SU-DHL-6 (cell line): ENCODE measurements around the gene ARHGEF28.

ENCODE experiments used
- H2AFZ ChIP-seq: fragments of 200-600 bp; sonication (generic); 2 replicates; pipeline ENCODE4 v1.6.1; 2014; ENCODE audit warnings: low read depth, mild to moderate bottlenecking, moderate library complexity, mixed read lengths, antibody characterized with exemption, low read length; ENCODE audit not compliant: severe bottlenecking
- H3F3A ChIP-seq: fragments of 200-600 bp; shearing (Covaris generic); 2 replicates; pipeline ENCODE4 v1.6.0; 2016; ENCODE audit warnings: antibody characterized with exemption, mild to moderate bottlenecking; ENCODE audit not compliant: insufficient read depth
- H3K27ac ChIP-seq: fragments of 200-600 bp; sonication (generic); 2 replicates; pipeline ENCODE4 v1.5.1; 2016; ENCODE audit warnings: low read depth, mild to moderate bottlenecking, low read length, moderate library complexity, mixed read lengths
- H3K27me3 ChIP-seq: fragments of 200-600 bp; sonication (generic), shearing (Covaris generic); 2 replicates; pipeline ENCODE4 v1.6.0; 2014; ENCODE audit warnings: mild to moderate bottlenecking, low read length
- H3K36me3 ChIP-seq: fragments of 200-600 bp; sonication (generic); 2 replicates; pipeline ENCODE4 v1.6.1; 2014; ENCODE audit warnings: mild to moderate bottlenecking, low read length, mixed read lengths
- H3K4me2 ChIP-seq: fragments of 300-600, 200-600 bp; shearing (Covaris generic), sonication (generic); 2 replicates; pipeline ENCODE4 v1.6.0; 2014; ENCODE audit warnings: low read length, low read depth, mild to moderate bottlenecking; ENCODE audit not compliant: poor library complexity, severe bottlenecking
- H3K4me3 ChIP-seq: fragments of 200-600 bp; sonication (generic); 2 replicates; pipeline ENCODE4 v1.5.1; 2014; ENCODE audit warnings: antibody characterized with exemption, low read length, mild to moderate bottlenecking, mixed read lengths; ENCODE audit not compliant: insufficient read depth, poor library complexity, severe bottlenecking
- H3K79me2 ChIP-seq: fragments of 200-600 bp; sonication (generic); 2 replicates; pipeline ENCODE4 v1.6.1; 2014; ENCODE audit warnings: mild to moderate bottlenecking, low read length, moderate library complexity; ENCODE audit not compliant: insufficient read depth
- H3K9ac ChIP-seq: fragments of 200-600 bp; sonication (generic); 2 replicates; pipeline ENCODE4 v1.7.0; 2014; ENCODE audit warnings: mild to moderate bottlenecking, low read length
- H3K9me2 ChIP-seq: fragments of 200-600 bp; sonication (generic); replicated peaks from 2 replicates; pipeline ENCODE4 v1.6.1; 2014; ENCODE audit warnings: low read length; ENCODE audit not compliant: insufficient read depth
- H3K9me3 ChIP-seq: fragments of 200-600 bp; sonication (generic); 2 replicates; pipeline ENCODE4 v1.6.1; 2014; ENCODE audit warnings: low read length, mixed read lengths; ENCODE audit not compliant: insufficient read depth
- H4K20me1 ChIP-seq: fragments of 200-600 bp; sonication (generic); 2 replicates; pipeline ENCODE4 v1.6.1; 2014; ENCODE audit warnings: low read depth, mild to moderate bottlenecking, antibody characterized with exemption, low read length, moderate library complexity, mixed read lengths
- EZH2phosphoT487 ChIP-seq: fragments of 200-600 bp; sonication (generic), shearing (Covaris generic); conservative IDR thresholded peaks from 2 replicates; pipeline ENCODE4 v1.6.1; 2018; ENCODE audit warnings: mild to moderate bottlenecking, antibody characterized with exemption, low read length, moderate library complexity, mixed read lengths
- TF ChIP-seq, protein P1 (sequence below): fragments of 200-600 bp; sonication (generic); IDR thresholded peaks from one replicate; pipeline ENCODE4 v1.5.1; 2017; ENCODE audit warnings: antibody characterized with exemption, mild to moderate bottlenecking, low read length, moderate library complexity; ENCODE audit not compliant: insufficient read depth, poor library complexity, severe bottlenecking

Gene ARHGEF28

DNA sequence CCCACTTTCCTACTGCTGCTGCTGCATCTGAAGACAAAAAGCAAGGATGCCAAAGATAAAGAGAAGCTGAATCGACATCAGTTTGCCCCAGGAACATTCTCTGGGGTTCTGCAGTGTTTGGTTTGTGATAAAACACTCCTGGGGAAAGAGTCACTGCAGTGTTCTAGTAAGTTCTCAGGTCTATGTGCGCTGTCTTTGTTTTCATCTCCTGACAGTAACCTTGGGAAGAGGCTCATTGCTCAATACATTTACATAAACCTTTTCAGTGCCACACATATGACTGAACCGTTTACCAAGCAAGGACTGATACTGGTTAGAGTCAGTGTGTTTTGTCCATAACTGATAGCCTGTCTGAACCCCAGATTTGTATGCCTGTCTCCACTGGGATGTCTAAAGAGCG is 232.1 kb downstream of the ARHGEF28 start:
- Histone ChIP-seq H4K20me1 (no peaks in the 10 kb centered on the region), H3K4me3 (no peak overlapping the region), H3K79me2 (no peaks in the 10 kb centered on the region), H3K4me2 (no peak overlapping the region), H3K27ac (no peak overlapping the region), H3F3A (no peaks in the 10 kb centered on the region), H2AFZ (no peak overlapping the region), H3K36me3 (no peaks in the 10 kb centered on the region), H3K9me2 (no peaks in the 10 kb centered on the region), H3K9ac (no peak overlapping the region), H3K27me3 (no peaks in the 10 kb centered on the region), H3K9me3 (no peaks in the 10 kb centered on the region)
- TF ChIP-seq, protein P1, sequence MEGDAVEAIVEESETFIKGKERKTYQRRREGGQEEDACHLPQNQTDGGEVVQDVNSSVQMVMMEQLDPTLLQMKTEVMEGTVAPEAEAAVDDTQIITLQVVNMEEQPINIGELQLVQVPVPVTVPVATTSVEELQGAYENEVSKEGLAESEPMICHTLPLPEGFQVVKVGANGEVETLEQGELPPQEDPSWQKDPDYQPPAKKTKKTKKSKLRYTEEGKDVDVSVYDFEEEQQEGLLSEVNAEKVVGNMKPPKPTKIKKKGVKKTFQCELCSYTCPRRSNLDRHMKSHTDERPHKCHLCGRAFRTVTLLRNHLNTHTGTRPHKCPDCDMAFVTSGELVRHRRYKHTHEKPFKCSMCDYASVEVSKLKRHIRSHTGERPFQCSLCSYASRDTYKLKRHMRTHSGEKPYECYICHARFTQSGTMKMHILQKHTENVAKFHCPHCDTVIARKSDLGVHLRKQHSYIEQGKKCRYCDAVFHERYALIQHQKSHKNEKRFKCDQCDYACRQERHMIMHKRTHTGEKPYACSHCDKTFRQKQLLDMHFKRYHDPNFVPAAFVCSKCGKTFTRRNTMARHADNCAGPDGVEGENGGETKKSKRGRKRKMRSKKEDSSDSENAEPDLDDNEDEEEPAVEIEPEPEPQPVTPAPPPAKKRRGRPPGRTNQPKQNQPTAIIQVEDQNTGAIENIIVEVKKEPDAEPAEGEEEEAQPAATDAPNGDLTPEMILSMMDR: no peak
- TF ChIP-seq EZH2phosphoT487: no peak

DNA sequence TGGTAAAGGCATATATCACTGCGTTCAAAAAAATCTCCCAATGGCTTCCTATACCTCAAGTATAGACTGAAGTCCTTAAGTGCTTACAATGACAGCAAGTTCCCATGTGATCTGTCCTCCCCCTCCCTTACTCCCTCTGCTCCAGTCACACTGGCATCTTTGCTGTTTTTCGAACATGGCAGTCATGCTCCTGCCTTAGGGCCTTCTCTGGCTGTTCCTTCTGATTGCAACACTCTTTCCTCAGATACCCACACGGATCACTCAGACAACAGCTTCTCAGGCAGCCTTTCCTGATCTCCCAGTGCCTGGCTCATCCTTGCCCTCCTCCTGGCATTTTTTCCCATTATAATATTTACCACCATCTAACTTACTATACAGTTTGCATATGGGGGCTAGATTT is 232.8 kb downstream of the ARHGEF28 start:
- Histone ChIP-seq H3K27ac (no peak overlapping the region), H3K9ac (no peak overlapping the region), H3K9me2 (no peaks in the 10 kb centered on the region), H4K20me1 (no peaks in the 10 kb centered on the region), H3K4me2 (no peak overlapping the region), H3K27me3 (no peaks in the 10 kb centered on the region), H3K4me3 (no peak overlapping the region), H2AFZ (no peak overlapping the region), H3F3A (no peaks in the 10 kb centered on the region), H3K36me3 (no peaks in the 10 kb centered on the region), H3K9me3 (no peaks in the 10 kb centered on the region), H3K79me2 (no peaks in the 10 kb centered on the region)
- TF ChIP-seq EZH2phosphoT487: no peak
- TF ChIP-seq, protein P1: no peak

DNA sequence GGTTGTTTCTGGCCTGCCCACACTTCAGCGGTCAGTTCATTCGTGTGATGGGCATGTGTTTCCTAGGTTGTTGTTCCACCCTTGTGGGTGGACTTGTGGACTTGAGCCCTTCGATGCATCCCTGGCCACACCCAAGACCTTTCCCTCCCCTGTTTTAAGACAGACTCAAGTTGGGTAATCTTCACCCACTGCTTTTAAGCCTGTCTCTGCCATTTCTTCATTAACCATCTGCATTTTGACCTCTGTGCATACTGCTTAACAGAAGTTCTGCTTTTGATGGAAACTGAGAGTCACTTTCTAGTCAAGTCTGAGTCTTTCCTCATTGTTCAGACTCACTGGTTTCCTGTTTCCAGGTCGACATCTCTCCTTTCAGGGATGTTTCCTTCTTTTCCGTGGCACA is 233.7 kb downstream of the ARHGEF28 start:
- H3K4me3 ChIP-seq: no peak overlapping the region
- H3K27me3 ChIP-seq: no peaks in the 10 kb centered on the region
- no peaks in the 10 kb centered on the region for H3K36me3 ChIP-seq
- no peaks in the 10 kb centered on the region for H3K9me2 ChIP-seq
- H3K79me2 ChIP-seq: no peaks in the 10 kb centered on the region
- no peaks in the 10 kb centered on the region for H3F3A ChIP-seq
- H4K20me1 ChIP-seq: no peaks in the 10 kb centered on the region
- no peak overlapping the region for H3K27ac ChIP-seq
- TF ChIP-seq EZH2phosphoT487: no peak
- TF ChIP-seq, protein P1: no peak
- no peak overlapping the region for H3K4me2 ChIP-seq
- no peak overlapping the region for H2AFZ ChIP-seq
- no peak overlapping the region for H3K9ac ChIP-seq
- no peaks in the 10 kb centered on the region for H3K9me3 ChIP-seq
